Measurements from ENCODE around the gene MBOAT7.
A peak's percentile ranks its signal among the peaks of the same experiment; 100 is the strongest.
"Not testable (repeated sequence)": the region's sequence is repeated elsewhere in the genome, so short reads cannot be mapped to it uniquely, and the experiment has no call there.

MBOAT7 gene

GRCh38 chr19:54190503-54191010, 1.2 kb upstream of the MBOAT7 start:
- POLR2A ChIA-PET (ENCODE audit: low non-redundant PET), result interaction anchor here (1.6 to 1.7 kb wide), 2 partner anchors 8 to 10 kb away, joined by 4 to 9 read pairs; partner anchors contain the start of gene RPS9
- peak overlapping the region; percentile 95 for H3K27ac ChIP-seq
- DNase-seq (ENCODE audit: low spot score), result peak; percentile 89
- no peak for TF ChIP-seq CTCF (conservative IDR thresholded peaks at IDR 0.05; ENCODE audit: low read depth)
- CTCF ChIA-PET, result interaction anchor here (0.6 kb wide), 1 partner anchor 21 kb away, joined by 5 read pairs; no protein-coding TSS in a partner anchor

- ChIA-PET POLR2A (ENCODE audit: low non-redundant PET) (interaction anchor here (0.7 to 1.7 kb wide), 4 partner anchors 9 to 259 kb away, joined by 3 to 9 read pairs (median 4); partner anchors contain the start of genes LENG8 and RPS9), CTCF (interaction anchor here (0.7 to 1.6 kb wide), 2 partner anchors 11 to 947 kb away, joined by 3 to 5 read pairs; no protein-coding TSS in a partner anchor)
- DNase-seq (ENCODE audit: low spot score), result peak; percentile 97
- TF ChIP-seq CTCF (conservative IDR thresholded peaks at IDR 0.05; ENCODE audit: low read depth), result no peak
- H3K27ac ChIP-seq, result peak overlapping the region; percentile 95
These were observed 539 bp upstream of the MBOAT7 start for GRCh38 chr19:54189735-54190502.

- ChIA-PET CTCF (interaction anchor here (0.6 to 1.6 kb wide), 4 partner anchors 9 to 81 kb away, joined by 3 to 6 read pairs (median 4); partner anchors contain the start of gene TMC4), POLR2A (ENCODE audit: low non-redundant PET) (interaction anchor here (1.6 kb wide), 1 partner anchor 260 kb away, joined by 5 read pairs; the partner anchor contains the start of gene LENG8)
- no peak for DNase-seq (ENCODE audit: low spot score)
- no peak for TF ChIP-seq CTCF (conservative IDR thresholded peaks at IDR 0.05; ENCODE audit: low read depth)
- H3K27ac ChIP-seq, result peak overlapping the region; percentile 95
These were observed 1.0 kb downstream of the MBOAT7 start for GRCh38 chr19:54188215-54188871.

- H3K27ac ChIP-seq, result peak overlapping the region; percentile 95
- CTCF ChIA-PET, result interaction anchor here (0.9 kb wide), 1 partner anchor 44 kb away, joined by 3 read pairs; no protein-coding TSS in a partner anchor
- DNase-seq (ENCODE audit: low spot score), result no peak
- no peak for TF ChIP-seq CTCF (conservative IDR thresholded peaks at IDR 0.05; ENCODE audit: low read depth)
- POLR2A ChIA-PET (ENCODE audit: low non-redundant PET), result no interaction called here
These were observed 2.4 kb downstream of the MBOAT7 start for GRCh38 chr19:54186934-54187381.

- no peak for DNase-seq (ENCODE audit: low spot score)
- CTCF ChIA-PET, result interaction anchor here (0.9 kb wide), 1 partner anchor 45 kb away, joined by 3 read pairs; no protein-coding TSS in a partner anchor
- H3K27ac ChIP-seq, result peak overlapping the region; percentile 95
- no peak for TF ChIP-seq CTCF (conservative IDR thresholded peaks at IDR 0.05; ENCODE audit: low read depth)
- POLR2A ChIA-PET (ENCODE audit: low non-redundant PET), result no interaction called here
These were observed 3.0 kb downstream of the MBOAT7 start for GRCh38 chr19:54186351-54186750.

GRCh38 chr19:54183431-54183830, 5.9 kb downstream of the MBOAT7 start:
- ChIA-PET CTCF (interaction anchor here (0.6 kb wide), 1 partner anchor 16 kb away, joined by 3 read pairs; no protein-coding TSS in a partner anchor), POLR2A (ENCODE audit: low non-redundant PET) (no interaction called here)
- no peak overlapping the region for H3K27ac ChIP-seq
- no peak for TF ChIP-seq CTCF (conservative IDR thresholded peaks at IDR 0.05; ENCODE audit: low read depth)
- no peak for DNase-seq (ENCODE audit: low spot score)

GRCh38 chr19:54181894-54182293, 7.5 kb downstream of the MBOAT7 start:
- H3K27ac ChIP-seq; POLR2A ChIA-PET (ENCODE audit: low non-redundant PET); CTCF ChIA-PET; DNase-seq (ENCODE audit: low spot score): not testable (repeated sequence)

All from RWPE1 (cell line).